ENCODE results near the gene RPL13. TPM values are rescaled to one million over a fixed set of nuclear protein-coding genes. Genes with fewer than 3 reads are reported as not detected.
"Not testable (repeated sequence)": the region's sequence is repeated elsewhere in the genome, so short reads cannot be mapped to it uniquely, and the experiment has no call there.

RPL13 gene
- total RNA-seq, 1 experiment from 2014 or later = 1,779 TPM

DNA sequence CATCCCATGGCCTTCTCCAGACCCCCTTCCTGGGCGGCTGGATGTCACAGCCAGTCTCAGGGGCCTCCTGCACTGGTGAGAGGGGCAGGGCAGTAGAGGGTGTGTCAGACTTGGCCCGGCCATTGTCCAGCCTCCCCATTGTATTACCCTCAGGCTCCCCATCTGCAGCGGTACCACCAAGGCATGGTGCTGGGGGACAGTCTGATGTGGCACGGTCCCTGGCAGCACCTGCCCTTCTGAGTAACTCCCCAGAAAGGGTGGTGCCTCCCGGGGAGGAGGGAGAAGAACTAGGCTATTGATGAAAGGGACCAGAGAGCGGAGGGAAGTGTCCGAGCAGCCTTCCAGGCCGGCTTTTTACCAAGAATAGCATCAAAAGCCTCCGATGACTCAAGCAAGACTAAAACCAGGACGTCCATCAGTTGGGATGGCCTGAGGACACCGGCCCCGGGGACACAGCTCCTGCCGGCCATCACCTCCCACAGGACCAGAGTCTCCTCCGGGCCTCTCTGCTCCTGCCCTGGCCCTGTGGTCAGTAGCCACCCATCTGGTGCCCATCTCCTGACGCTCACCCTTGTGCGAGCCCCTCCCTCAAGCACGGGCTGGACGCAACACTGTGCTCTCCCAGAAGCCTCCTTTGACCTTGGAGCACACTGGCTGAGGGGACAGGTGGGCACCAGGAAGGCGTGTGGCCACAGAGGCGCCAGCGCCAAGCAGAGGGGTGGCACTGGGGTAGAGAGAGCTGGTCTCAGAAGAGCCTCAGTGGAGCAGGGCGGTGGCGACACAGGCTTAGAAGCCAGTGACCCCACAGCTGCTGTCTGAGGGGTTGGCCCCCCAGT lies 9.2 kb downstream of the RPL13 start:
- Mint-ChIP-seq H3K4me1 (ENCODE audit: low read depth, unreplicated experiment) (peaks cover 18% of the 10 kb centered on the region), H3K4me3 (ENCODE audit: low read depth, unreplicated experiment) (no peak overlapping the region), H3K36me3 (ENCODE audit: insufficient read depth, unreplicated experiment) (peaks cover 61% of the 10 kb centered on the region), H3K27ac (ENCODE audit: unreplicated experiment) (peak overlapping the region; percentile 71), H3K27me3 (ENCODE audit: unreplicated experiment) (peaks cover 49% of the 10 kb centered on the region), H3K9me3 (ENCODE audit: low read depth, unreplicated experiment) (no peaks in the 10 kb centered on the region)
- TF ChIP-seq, protein P1, sequence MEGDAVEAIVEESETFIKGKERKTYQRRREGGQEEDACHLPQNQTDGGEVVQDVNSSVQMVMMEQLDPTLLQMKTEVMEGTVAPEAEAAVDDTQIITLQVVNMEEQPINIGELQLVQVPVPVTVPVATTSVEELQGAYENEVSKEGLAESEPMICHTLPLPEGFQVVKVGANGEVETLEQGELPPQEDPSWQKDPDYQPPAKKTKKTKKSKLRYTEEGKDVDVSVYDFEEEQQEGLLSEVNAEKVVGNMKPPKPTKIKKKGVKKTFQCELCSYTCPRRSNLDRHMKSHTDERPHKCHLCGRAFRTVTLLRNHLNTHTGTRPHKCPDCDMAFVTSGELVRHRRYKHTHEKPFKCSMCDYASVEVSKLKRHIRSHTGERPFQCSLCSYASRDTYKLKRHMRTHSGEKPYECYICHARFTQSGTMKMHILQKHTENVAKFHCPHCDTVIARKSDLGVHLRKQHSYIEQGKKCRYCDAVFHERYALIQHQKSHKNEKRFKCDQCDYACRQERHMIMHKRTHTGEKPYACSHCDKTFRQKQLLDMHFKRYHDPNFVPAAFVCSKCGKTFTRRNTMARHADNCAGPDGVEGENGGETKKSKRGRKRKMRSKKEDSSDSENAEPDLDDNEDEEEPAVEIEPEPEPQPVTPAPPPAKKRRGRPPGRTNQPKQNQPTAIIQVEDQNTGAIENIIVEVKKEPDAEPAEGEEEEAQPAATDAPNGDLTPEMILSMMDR (IDR thresholded peaks at IDR 0.05; ENCODE audit: unreplicated experiment) = no peak
- intact Hi-C loops (cut with micrococcal nuclease; ENCODE audit: unreplicated experiment) = no loop called here
- no peak for DNase-seq
- CTCF ChIA-PET = no interaction called here
- no TSS peak for BruUV-seq (replicated peaks)

DNA sequence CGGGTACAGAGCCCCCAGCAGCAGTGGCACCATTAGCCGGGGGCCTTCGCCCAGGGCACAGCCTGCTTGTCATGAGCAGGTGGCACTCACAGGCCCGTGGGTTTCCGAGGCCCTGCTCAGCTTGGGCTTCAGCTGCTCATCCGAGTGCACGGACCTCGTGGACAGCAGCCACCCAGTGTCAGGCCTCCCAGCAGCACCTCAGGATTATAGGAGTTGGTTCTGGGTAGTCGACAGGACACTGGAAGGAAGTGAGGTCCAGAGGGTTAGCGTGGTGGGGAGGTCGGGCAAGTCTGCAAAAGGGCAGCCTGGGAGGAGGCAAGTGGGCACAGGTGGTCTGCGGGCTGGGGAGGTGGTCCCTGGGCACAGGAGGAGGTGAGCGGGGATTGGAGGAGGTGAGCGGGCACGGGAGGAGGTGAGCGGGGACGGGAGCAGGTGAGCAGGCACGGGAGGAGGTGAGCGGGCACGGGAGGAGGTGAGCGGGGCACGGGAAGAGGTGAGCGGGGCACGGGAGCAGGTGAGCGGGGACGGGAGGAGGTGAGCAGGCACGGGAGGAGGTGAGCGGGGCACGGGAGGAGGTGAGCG lies 10.0 kb downstream of the RPL13 start:
- no peak for DNase-seq
- CTCF ChIA-PET = no interaction called here
- Mint-ChIP-seq H3K9me3 (ENCODE audit: low read depth, unreplicated experiment) (no peaks in the 10 kb centered on the region), H3K4me3 (ENCODE audit: low read depth, unreplicated experiment) (no peak overlapping the region), H3K27ac (ENCODE audit: unreplicated experiment) (no peak overlapping the region), H3K27me3 (ENCODE audit: unreplicated experiment) (peaks cover 49% of the 10 kb centered on the region), H3K4me1 (ENCODE audit: low read depth, unreplicated experiment) (peaks cover 11% of the 10 kb centered on the region), H3K36me3 (ENCODE audit: insufficient read depth, unreplicated experiment) (peaks cover 57% of the 10 kb centered on the region)
- TF ChIP-seq, protein P1 (IDR thresholded peaks at IDR 0.05; ENCODE audit: unreplicated experiment) = no peak
- intact Hi-C loops (cut with micrococcal nuclease; ENCODE audit: unreplicated experiment) = no loop called here
- no TSS peak for BruUV-seq (replicated peaks)

DNA sequence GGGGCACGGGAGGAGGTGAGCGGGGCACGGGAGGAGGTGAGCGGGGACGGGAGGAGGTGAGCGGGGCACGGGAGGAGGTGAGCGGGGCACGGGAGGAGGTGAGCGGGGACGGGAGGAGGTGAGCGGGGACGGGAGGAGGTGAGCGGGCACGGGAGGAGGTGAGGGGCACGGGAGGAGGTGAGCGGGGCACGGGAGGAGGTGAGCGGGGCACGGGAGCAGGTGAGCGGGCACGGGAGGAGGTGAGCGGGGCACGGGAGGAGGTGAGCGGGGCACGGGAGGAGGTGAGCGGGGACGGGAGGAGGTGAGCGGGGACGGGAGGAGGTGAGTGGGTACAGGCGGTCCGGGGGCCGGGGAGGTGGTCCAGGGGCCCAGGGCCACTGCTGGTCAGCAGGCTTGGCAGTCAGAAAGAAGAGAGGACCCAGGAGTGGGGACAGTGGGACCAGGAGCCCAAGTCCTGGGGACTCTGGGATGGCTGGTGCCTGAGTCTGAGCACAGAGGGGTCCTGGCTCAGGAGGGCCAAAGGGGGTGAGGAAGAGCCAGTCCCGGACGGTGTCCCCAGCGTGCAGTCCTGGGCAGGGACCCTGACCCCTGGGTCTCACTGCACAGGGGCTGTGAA lies 10.6 kb downstream of the RPL13 start:
- H3K4me3 Mint-ChIP-seq (ENCODE audit: low read depth, unreplicated experiment); H3K9me3 Mint-ChIP-seq (ENCODE audit: low read depth, unreplicated experiment); intact Hi-C loops (cut with micrococcal nuclease; ENCODE audit: unreplicated experiment); H3K27ac Mint-ChIP-seq (ENCODE audit: unreplicated experiment); DNase-seq; H3K4me1 Mint-ChIP-seq (ENCODE audit: low read depth, unreplicated experiment); CTCF ChIA-PET; BruUV-seq (replicated peaks): not testable (repeated sequence)
- Mint-ChIP-seq H3K27me3 (ENCODE audit: unreplicated experiment) (peaks cover 49% of the 10 kb centered on the region), H3K36me3 (ENCODE audit: insufficient read depth, unreplicated experiment) (peaks cover 50% of the 10 kb centered on the region)

- Mint-ChIP-seq H3K27me3 (ENCODE audit: unreplicated experiment) (peaks cover 49% of the 10 kb centered on the region), H3K9me3 (ENCODE audit: low read depth, unreplicated experiment) (no peaks in the 10 kb centered on the region), H3K36me3 (ENCODE audit: insufficient read depth, unreplicated experiment) (peaks cover 45% of the 10 kb centered on the region), H3K4me1 (ENCODE audit: low read depth, unreplicated experiment) (no peaks in the 10 kb centered on the region), H3K4me3 (ENCODE audit: low read depth, unreplicated experiment) (no peak overlapping the region), H3K27ac (ENCODE audit: unreplicated experiment) (no peak overlapping the region)
- no peak for DNase-seq
- no TSS peak for BruUV-seq (replicated peaks)
- intact Hi-C loops (cut with micrococcal nuclease; ENCODE audit: unreplicated experiment) = no loop called here
- CTCF ChIA-PET = no interaction called here
- TF ChIP-seq, protein P1 (IDR thresholded peaks at IDR 0.05; ENCODE audit: unreplicated experiment) = no peak
These were observed 11.2 kb downstream of the RPL13 start for GRCh38 chr16:89571636-89572035.

Data from Calu3 (cell line).